GM08714 (cell line): ENCODE measurements around the gene ZMAT5.

Experiments used
- H3K4me3 ChIP-seq: fragments of 200-500 bp; sonication (Bioruptor generic); 2 replicates; pipeline ENCODE4 v1.5.1; 2014; ENCODE audit warnings: mild to moderate bottlenecking, low read length, inconsistent platforms
- ZNF274 ChIP-seq: IDR thresholded peaks from 2 replicates; pipeline ENCODE4 v1.6.1; 2012; ENCODE audit warnings: mild to moderate bottlenecking, low read depth, low read length

Gene ZMAT5

GRCh38 chr22:29720811-29721323, 45.9 kb downstream of the ZMAT5 start:
- TF ChIP-seq ZNF274, result no peak
- no peak overlapping the region for H3K4me3 ChIP-seq

DNA sequence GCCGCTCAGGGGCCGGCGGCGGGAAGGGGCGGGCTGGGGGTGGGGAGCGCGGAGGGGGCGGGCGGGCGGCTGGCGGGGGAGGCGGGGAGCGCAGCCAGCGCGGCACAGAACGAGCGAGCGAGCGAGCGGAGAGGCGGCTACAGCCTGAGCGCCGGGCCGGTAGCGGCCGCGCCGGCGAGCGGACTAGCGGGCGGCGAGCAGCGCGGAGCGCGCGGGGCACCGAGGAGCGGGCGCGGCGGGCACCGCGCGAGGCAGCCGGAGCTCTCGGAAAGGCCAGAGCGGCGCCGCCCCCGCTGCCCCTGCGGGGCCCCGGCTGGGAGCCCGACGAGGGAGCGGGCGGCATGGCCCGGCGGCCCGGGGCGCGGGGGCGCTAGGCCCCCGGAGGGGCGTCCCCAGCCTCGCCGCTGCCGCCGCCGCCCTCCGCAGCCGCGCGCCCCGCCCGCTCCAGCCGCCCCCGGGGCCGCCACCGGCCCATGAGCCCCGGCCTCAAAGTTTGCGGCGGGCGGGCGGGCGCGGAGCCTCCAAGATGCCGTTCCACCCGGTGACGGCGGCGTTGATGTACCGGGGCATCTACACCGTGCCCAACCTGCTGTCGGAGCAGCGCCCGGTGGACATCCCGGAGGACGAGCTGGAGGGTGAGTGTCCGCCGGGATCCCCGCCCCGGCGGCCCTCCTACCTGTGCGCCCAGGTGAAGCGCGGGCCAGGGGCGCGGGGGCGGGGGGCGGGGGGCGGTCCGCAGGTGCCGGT, 46.7 kb downstream of the ZMAT5 start, which contains the start of gene CABP7:
CABP7 (plus strand) TSS at position 105 of the 747 bp plus-strand sequence; CDS start at position 527, 422 bp downstream.
- no peak for TF ChIP-seq ZNF274
- no peak within 1 kb of the TSS for H3K4me3 ChIP-seq

GRCh38 chr22:29718949-29719898, 47.6 kb downstream of the ZMAT5 start:
- no peak overlapping the region for H3K4me3 ChIP-seq
- no peak for TF ChIP-seq ZNF274

DNA sequence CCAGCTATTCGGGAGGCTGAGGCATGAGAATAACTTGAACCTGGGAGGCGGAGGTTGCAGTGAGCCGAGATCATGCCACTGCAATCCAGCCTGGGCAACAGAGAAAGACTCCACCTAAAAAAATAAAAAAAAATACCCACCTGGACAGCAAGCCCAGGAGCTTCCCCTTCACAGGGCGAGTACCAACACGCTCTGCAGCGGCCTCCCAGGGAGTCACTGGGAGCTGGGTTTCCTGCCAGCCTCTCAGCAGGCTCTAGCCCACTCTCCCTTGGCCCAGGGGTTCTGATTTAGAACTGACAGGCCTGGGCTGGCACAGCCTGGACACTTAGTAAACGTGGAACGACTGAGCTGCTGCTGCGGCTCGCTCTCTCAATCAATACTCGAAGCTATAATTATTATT, 49.0 kb downstream of the ZMAT5 start:
- H3K4me3 ChIP-seq, result no peak overlapping the region
- no peak for TF ChIP-seq ZNF274

- H3K4me3 ChIP-seq, result no peak overlapping the region
- no peak for TF ChIP-seq ZNF274
Measured at GRCh38 chr22:29716814-29717545, 49.8 kb downstream of the ZMAT5 start.

DNA sequence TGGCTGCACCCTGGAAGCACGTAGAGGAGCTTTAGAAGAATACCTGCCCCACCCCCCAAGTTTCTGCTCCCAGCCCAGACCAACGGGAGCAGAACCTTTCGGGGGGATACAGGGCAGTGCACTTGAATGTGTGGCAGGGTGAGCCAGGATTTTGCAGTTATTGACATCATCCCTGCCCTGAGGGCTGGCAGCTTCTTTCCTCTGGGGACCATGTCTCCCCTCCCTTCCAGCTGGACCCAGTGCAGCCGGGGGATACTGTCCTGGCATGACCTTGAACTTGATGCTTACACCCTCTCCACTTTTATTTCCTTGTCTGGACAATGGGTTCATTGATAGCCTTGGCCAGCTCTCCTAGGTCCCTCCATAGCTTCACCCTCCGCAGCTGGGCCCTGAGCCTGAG, 51.1 kb downstream of the ZMAT5 start:
- H3K4me3 ChIP-seq, result no peak overlapping the region
- TF ChIP-seq ZNF274, result no peak

- no peak for TF ChIP-seq ZNF274
- H3K4me3 ChIP-seq, result no peak overlapping the region
Measured at GRCh38 chr22:29715240-29715639, 51.6 kb downstream of the ZMAT5 start.

- TF ChIP-seq ZNF274, result no peak
- no peak overlapping the region for H3K4me3 ChIP-seq
Measured at GRCh38 chr22:29713156-29713727, 53.6 kb downstream of the ZMAT5 start.

DNA sequence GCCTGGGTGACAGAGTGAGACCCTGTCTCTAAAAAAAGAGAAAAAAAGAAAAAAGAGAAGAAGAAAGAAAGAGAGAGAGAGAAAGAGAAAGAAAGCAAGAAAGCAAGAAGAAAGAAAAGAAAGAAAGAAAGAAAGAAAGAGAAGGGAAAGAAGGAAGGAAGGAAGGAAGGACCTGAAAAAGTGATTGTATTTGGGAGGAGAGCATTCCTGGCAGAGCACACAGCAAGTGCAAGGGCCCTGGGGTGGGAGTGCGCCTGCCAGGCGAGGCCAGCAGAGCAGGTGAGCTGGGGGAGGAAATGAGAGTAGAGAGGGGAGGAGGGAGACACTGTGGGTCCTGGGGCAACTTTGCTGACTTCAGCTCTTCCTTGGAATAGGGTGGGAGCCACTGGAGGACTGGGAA, 54.7 kb downstream of the ZMAT5 start:
- H3K4me3 ChIP-seq, result no peak overlapping the region
- TF ChIP-seq ZNF274, result no peak

GRCh38 chr22:29710922-29711593, 55.7 kb downstream of the ZMAT5 start:
- no peak for TF ChIP-seq ZNF274
- no peak overlapping the region for H3K4me3 ChIP-seq

DNA sequence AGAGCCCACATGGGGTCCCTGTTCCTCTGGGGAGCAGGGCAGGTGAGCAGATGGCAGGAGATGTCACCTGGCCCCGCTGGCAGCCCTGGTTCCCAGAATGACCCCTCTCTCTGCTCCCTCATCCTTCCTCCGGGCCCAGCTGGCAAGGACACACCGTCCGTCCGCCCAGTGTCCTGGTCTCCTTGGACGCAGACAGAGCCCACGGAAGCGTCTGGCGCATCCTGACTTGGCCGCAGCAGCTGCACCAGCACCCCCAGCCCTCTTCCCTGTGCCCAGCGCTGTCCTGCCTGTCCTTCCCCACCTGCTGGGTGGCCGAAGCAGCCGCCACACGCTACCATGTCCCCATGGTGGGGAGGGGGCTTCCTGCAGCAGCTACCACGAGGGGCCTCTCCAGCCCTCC, 56.6 kb downstream of the ZMAT5 start:
- H3K4me3 ChIP-seq, result no peak overlapping the region
- TF ChIP-seq ZNF274, result no peak

- no peak for TF ChIP-seq ZNF274
- H3K4me3 ChIP-seq, result no peak overlapping the region
Measured at GRCh38 chr22:29707471-29707870, 59.3 kb downstream of the ZMAT5 start.

DNA sequence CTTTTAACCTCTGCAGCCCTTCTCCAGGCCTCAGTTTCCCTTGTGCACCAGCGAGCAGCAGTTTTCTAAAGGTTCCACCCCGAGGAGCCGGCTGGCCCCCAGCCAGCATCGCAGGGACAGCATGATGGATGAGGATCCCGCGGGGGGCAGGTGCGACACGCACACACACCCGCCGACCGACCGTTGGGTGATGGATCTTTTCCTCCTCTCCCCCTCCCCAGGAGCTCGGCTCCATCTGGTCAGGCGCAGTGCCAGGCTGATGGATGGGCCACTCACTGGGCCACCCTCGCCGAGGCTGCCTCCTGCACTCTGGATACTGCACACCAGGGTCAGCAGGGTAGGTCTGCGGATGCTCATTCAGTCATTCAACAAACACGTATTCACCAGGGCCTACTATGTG, 59.8 kb downstream of the ZMAT5 start:
- TF ChIP-seq ZNF274, result no peak
- no peak overlapping the region for H3K4me3 ChIP-seq
